Measurements from ENCODE around the gene SMG9.

SMG9 gene, protein sequence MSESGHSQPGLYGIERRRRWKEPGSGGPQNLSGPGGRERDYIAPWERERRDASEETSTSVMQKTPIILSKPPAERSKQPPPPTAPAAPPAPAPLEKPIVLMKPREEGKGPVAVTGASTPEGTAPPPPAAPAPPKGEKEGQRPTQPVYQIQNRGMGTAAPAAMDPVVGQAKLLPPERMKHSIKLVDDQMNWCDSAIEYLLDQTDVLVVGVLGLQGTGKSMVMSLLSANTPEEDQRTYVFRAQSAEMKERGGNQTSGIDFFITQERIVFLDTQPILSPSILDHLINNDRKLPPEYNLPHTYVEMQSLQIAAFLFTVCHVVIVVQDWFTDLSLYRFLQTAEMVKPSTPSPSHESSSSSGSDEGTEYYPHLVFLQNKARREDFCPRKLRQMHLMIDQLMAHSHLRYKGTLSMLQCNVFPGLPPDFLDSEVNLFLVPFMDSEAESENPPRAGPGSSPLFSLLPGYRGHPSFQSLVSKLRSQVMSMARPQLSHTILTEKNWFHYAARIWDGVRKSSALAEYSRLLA

GRCh38 chr19:43754503-43755255, at the start of gene SMG9:
TSS of gene SMG9 (minus strand) at chr19:43754962. CDS start at chr19:43750741, 4,221 bp downstream.
- TF ChIP-seq CTCF (conservative IDR thresholded peaks at IDR 0.05; ENCODE audit: control insufficient read depth, insufficient read depth, low read depth, low read length): no peak
- H3K4me3 ChIP-seq (ENCODE audit: control insufficient read depth, low read depth, low read length): peak within 1 kb of the TSS; percentile 83
- DNase-seq (ENCODE audit: low read depth): peak; percentile 98

DNA sequence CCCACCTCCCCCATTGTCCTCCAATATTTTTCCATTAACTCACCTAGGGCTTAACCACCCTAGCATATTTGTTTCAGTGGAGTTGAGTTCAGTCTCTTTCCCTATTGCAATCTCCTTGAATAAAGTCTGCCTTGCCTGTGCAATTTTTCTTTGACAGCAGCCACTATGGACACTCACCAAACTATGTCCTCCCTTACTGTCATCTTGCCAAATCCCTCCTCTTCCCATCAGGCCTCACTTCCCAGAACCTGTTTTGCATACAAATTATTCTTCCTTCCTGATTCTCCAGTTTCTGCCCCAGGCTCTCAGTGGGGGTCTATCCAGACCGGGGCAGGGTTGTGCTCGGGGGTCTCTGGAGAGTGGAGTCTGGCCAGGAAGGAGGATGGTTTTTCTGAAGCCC, 49.7 kb upstream of the SMG9 start:
- DNase-seq (ENCODE audit: low read depth): no peak
- TF ChIP-seq CTCF (conservative IDR thresholded peaks at IDR 0.05; ENCODE audit: control insufficient read depth, insufficient read depth, low read depth, low read length): no peak
- H3K4me3 ChIP-seq (ENCODE audit: control insufficient read depth, low read depth, low read length): no peak overlapping the region

DNA sequence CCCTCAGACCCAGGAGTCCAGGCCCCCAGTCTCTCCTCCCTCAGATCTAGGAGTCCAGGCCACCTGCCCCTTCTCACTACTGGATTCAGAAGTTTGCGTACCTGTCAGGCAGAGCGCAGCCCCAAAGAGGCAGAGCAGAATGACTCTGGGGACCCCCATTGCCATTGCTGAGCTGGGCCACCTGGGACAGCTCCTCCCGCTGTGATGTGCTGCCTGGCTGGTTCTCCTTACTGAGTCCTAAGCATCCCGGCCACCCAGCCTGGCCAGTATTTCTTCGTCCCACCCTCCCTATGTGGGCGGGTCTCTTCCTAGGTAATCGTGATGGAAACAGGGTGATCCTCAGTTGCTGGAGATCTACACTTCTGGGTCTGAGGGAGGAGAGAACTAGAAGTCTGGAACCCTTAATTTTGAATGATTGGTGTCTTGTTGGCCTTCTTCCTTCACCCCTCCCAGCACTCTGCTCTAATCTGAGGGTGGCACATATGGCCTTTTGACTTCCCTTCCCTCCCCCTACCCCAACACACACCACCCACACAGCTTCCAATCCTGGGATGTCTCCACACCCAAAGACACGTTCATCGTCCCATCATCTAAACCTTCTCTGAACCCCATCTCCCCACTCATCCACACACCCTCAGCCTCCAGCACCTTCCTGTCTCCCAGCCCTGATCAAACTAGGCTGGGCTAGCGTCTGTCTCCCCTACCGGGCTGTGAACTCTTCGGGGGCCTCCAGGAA, 47.6 kb upstream of the SMG9 start, which contains the start of gene LYPD5:
TSS of gene LYPD5 (minus strand) at position 232 of the 736 bp plus-strand sequence. CDS start at position 165, 67 bp downstream.
- H3K4me3 ChIP-seq (ENCODE audit: control insufficient read depth, low read depth, low read length): no peak within 1 kb of the TSS
- no peak for TF ChIP-seq CTCF (conservative IDR thresholded peaks at IDR 0.05; ENCODE audit: control insufficient read depth, insufficient read depth, low read depth, low read length)
- DNase-seq (ENCODE audit: low read depth): no peak

DNA sequence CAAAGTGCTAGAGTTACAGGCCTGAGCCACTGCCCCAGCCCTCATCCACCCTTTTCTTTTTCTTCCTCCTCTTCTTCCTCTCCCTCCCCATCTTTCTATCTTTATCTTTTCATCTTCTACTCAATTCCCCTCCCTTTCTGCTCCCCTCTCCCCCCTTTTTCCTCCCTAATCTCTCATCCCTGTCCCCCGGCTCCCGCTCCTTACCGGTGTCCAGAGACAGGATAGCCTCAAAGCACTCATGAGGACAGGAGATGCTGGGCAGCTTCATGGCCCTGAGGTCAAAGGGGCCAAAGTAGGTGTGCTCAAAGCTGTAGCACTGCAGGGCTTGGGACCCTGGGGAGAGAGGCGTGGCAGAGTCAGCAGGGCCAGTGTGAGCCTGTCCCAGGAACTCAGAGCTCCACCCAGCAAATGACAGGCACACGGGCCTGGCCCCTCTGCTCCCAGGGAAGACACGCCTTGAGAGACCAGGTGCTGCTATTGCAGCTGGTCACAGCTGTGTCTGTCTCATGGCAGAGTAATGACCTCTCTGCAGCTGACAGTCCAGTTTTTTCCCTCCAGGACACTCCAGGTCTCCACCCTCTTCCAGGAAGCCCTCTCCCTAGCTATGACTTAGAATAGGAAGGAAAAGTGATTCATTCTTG, 44.9 kb upstream of the SMG9 start:
- TF ChIP-seq CTCF (conservative IDR thresholded peaks at IDR 0.05; ENCODE audit: control insufficient read depth, insufficient read depth, low read depth, low read length): no peak
- DNase-seq (ENCODE audit: low read depth): no peak
- H3K4me3 ChIP-seq (ENCODE audit: control insufficient read depth, low read depth, low read length): no peak overlapping the region

- DNase-seq (ENCODE audit: low read depth): no peak
- no peak for TF ChIP-seq CTCF (conservative IDR thresholded peaks at IDR 0.05; ENCODE audit: control insufficient read depth, insufficient read depth, low read depth, low read length)
- peak overlapping the region; percentile 40 for H3K4me3 ChIP-seq (ENCODE audit: control insufficient read depth, low read depth, low read length)
Observed at GRCh38 chr19:43798546-43799409, 44.0 kb upstream of the SMG9 start.
